IMR-90 (cell line): ENCODE results near the gene STAT4. TPM values are rescaled to one million over a fixed set of nuclear protein-coding genes. Genes with fewer than 3 reads are reported as not detected.

ENCODE experiments used
- ATAC-seq: fragments of 200-7000 bp; cut with Tn5 transposase; 2 replicates; pipeline ENCODE4 v1.9.1; 2020; ENCODE audit warnings: low read depth, mild to moderate bottlenecking, moderate library complexity
- BruUV-seq: library from RNA; stranded (reverse); fragments of 400-500 nt; replicated peaks from 2 replicates; lab custom pipeline; 2021; lab: Mats Ljungman, UMichigan
- CTCF ChIA-PET: fragments of 300-600 bp; formaldehyde crosslinking; extraction: SDS; loops from one replicate; lab custom pipeline; 2021; ENCODE audit warnings: antibody characterized with exemption; lab: Yijun Ruan, JAX
- POLR2A ChIA-PET: fragments of 300-600 bp; sonication (Branson Sonifier 250); formaldehyde crosslinking; loops from one replicate; lab custom pipeline; 2022; ENCODE audit warnings: antibody characterized with exemption; ENCODE audit not compliant: unreplicated experiment; lab: Charles Lee
- DNase-seq: peaks from one replicate; pipeline ENCODE4 v3.0.0; 2013
- H2AFZ ChIP-seq: replicated peaks from 2 replicates; pipeline ENCODE3; 2013; ENCODE audit warnings: low read length, mild to moderate bottlenecking; ENCODE audit not compliant: poor library complexity
- H2AK5ac ChIP-seq: 2 replicates; pipeline ENCODE4 v1.6.1; 2013; ENCODE audit warnings: low read depth, low read length, inconsistent platforms
- H2AK9ac ChIP-seq: replicated peaks from 2 replicates; pipeline ENCODE3; 2013; ENCODE audit warnings: mild to moderate bottlenecking, low read depth, low read length, moderate library complexity; ENCODE audit not compliant: poor library complexity
- H2BK120ac ChIP-seq: 2 replicates; pipeline ENCODE4 v1.6.1; 2013; ENCODE audit warnings: low read depth, low read length, inconsistent platforms
- H2BK15ac ChIP-seq: 3 replicates; pipeline ENCODE4 v1.6.1; 2013; ENCODE audit warnings: low read depth, low read length, inconsistent platforms
- H2BK20ac ChIP-seq: 2 replicates; pipeline ENCODE4 v1.6.1; 2013; ENCODE audit warnings: low read depth, mild to moderate bottlenecking, inconsistent platforms, low read length, moderate library complexity
- H2BK5ac ChIP-seq: 2 replicates; pipeline ENCODE4 v1.6.1; 2013; ENCODE audit warnings: mild to moderate bottlenecking, low read depth, low read length, inconsistent platforms; ENCODE audit not compliant: poor library complexity, severe bottlenecking
- H3K14ac ChIP-seq: replicated peaks from 2 replicates; pipeline ENCODE4 v1.6.1; 2013; ENCODE audit warnings: low read depth, low read length, inconsistent platforms
- H3K18ac ChIP-seq: 2 replicates; pipeline ENCODE4 v1.6.1; 2013; ENCODE audit warnings: low read depth, low read length, control low read depth
- H3K23ac ChIP-seq: 2 replicates; pipeline ENCODE4 v1.6.1; 2013; ENCODE audit warnings: low read depth, low read length, inconsistent platforms
- H3K27ac ChIP-seq: 2 replicates; pipeline ENCODE4 v1.5.1; 2013; ENCODE audit warnings: mild to moderate bottlenecking, control low read depth, low read length; ENCODE audit not compliant: insufficient read depth
- H3K27me3 ChIP-seq: 2 replicates; pipeline ENCODE4 v1.6.1; 2013; ENCODE audit warnings: low read length; ENCODE audit not compliant: control insufficient read depth, insufficient read depth
- H3K36me3 ChIP-seq: 2 replicates; pipeline ENCODE4 v1.6.1; 2013; ENCODE audit warnings: low read length, mixed read lengths; ENCODE audit not compliant: control insufficient read depth, insufficient read depth
- H3K4ac ChIP-seq: 2 replicates; pipeline ENCODE4 v1.6.1; 2013; ENCODE audit warnings: low read depth, low read length, inconsistent platforms
- H3K4me1 ChIP-seq: 2 replicates; pipeline ENCODE4 v1.6.1; 2013; ENCODE audit warnings: low read length, mixed read lengths; ENCODE audit not compliant: control insufficient read depth, insufficient read depth
- H3K4me2 ChIP-seq: 2 replicates; pipeline ENCODE4 v1.6.1; 2013; ENCODE audit warnings: low read depth, mild to moderate bottlenecking, control low read depth, low read length, moderate library complexity
- H3K4me3 ChIP-seq: 2 replicates; pipeline ENCODE4 v1.5.1; 2013; ENCODE audit warnings: low read depth, mild to moderate bottlenecking, control low read depth, low read length, moderate library complexity; ENCODE audit not compliant: insufficient read depth
- H3K56ac ChIP-seq: 2 replicates; pipeline ENCODE4 v1.6.1; 2013; ENCODE audit warnings: low read length, inconsistent platforms; ENCODE audit not compliant: insufficient read depth; ENCODE audit errors: extremely low read depth
- H3K79me1 ChIP-seq, 2 experiments: 2 replicates each; pipeline ENCODE4 v1.6.1; 2013; ENCODE audit warnings: low read length in 2 of 2, inconsistent platforms in 1 of 2, low read depth in 1 of 2
- H3K9ac ChIP-seq: 2 replicates; pipeline ENCODE4 v1.6.1; 2013; ENCODE audit warnings: low read depth, low read length, control low read depth
- H3K9me1 ChIP-seq: 2 replicates; pipeline ENCODE4 v1.6.1; 2013; ENCODE audit warnings: low read length, inconsistent platforms; ENCODE audit not compliant: insufficient read depth
- H3K9me3 ChIP-seq: 2 replicates; pipeline ENCODE4 v1.6.1; 2013; ENCODE audit warnings: low read length; ENCODE audit not compliant: control insufficient read depth, insufficient read depth
- H4K20me1 ChIP-seq: 2 replicates; pipeline ENCODE4 v1.6.1; 2013; ENCODE audit warnings: low read length, inconsistent platforms; ENCODE audit not compliant: insufficient read depth
- H4K5ac ChIP-seq: 2 replicates; pipeline ENCODE4 v1.6.1; 2013; ENCODE audit warnings: mild to moderate bottlenecking, low read depth, low read length, control low read depth
- H4K8ac ChIP-seq, 2 experiments: 2 replicates each; pipeline ENCODE4 v1.6.1; 2013; ENCODE audit warnings: low read depth in 2 of 2, low read length in 2 of 2, control low read depth in 1 of 2, inconsistent platforms in 1 of 2
- H4K91ac ChIP-seq: 2 replicates; pipeline ENCODE4 v1.6.1; 2013; ENCODE audit warnings: low read depth, low read length, inconsistent platforms; ENCODE audit not compliant: insufficient read depth
- BHLHE40 ChIP-seq: fragments of 150-350 bp; IDR thresholded peaks from 2 replicates; pipeline ENCODE4 v1.6.1; 2016; ENCODE audit warnings: mild to moderate bottlenecking, low read depth, low read length
- FOS ChIP-seq: fragments of 150-350 bp; IDR thresholded peaks from 2 replicates; pipeline ENCODE4 v1.6.1; 2016; ENCODE audit warnings: low read depth, low read length
- MAFK ChIP-seq: IDR thresholded peaks from 2 replicates; pipeline ENCODE4 v1.6.1; 2012; ENCODE audit warnings: low read depth, low read length, improper control_type of control experiment
- MXI1 ChIP-seq: IDR thresholded peaks from 2 replicates; pipeline ENCODE4 v1.6.1; 2012; ENCODE audit warnings: low read depth, mild to moderate bottlenecking, low read length, moderate library complexity, borderline replicate concordance
- RAD21 ChIP-seq: IDR thresholded peaks from 2 replicates; pipeline ENCODE4 v1.6.1; 2012; ENCODE audit warnings: low read length, improper control_type of control experiment
- RCOR1 ChIP-seq: IDR thresholded peaks from 2 replicates; pipeline ENCODE4 v1.6.1; 2012; ENCODE audit warnings: mild to moderate bottlenecking, low read length, improper control_type of control experiment; ENCODE audit not compliant: insufficient replicate concordance
- SMC3 ChIP-seq: fragments of 150-350 bp; IDR thresholded peaks from 2 replicates; pipeline ENCODE4 v1.6.1; 2016; ENCODE audit warnings: low read depth, mild to moderate bottlenecking, antibody characterized with exemption, low read length, moderate library complexity
- WGBS, 2 experiments: methylation state at CpG; one replicate each; pipeline versions ENCODE4 v1.1.5 to v1.1.7; 2013; ENCODE audit warnings: missing lambda C conversion rate in 2 of 2; ENCODE audit not compliant: insufficient read length in 1 of 2; ENCODE audit errors: extremely low coverage in 2 of 2; 5-methylcytosine and 5-hydroxymethylcytosine counted together
- dilution Hi-C: fragments of 300-500 bp; cut with HindIII; formaldehyde crosslinking; loops from one replicate; pipeline ENCODE4 v1.14.3; 2018; ENCODE audit warnings: low sequenced_read_pairs; ENCODE audit not compliant: unreplicated experiment
- in situ Hi-C: fragments of 300-500 bp; cut with MboI; formaldehyde crosslinking; loops from 3 replicates; pipeline ENCODE4 v1.14.3; 2019; ENCODE audit warnings: low sequenced_read_pairs, inconsistent platforms, mixed read lengths
- intact Hi-C: fragments of 100-400 bp; cut with micrococcal nuclease; formaldehyde crosslinking; loops from 2 replicates; pipeline ENCODE4 v1.10.0; 2022
- polyA plus RNA-seq, 3 experiments: library from polyadenylated mRNA; depleted of rRNA; stranded (reverse); fragments of >200 nt; gene quantifications; 2 replicates each; pipeline ENCODE4 v1.2.3, GENCODE V29; 2012; ENCODE audit warnings: low replicate concordance in 1 of 3
- total RNA-seq: library from RNA; depleted of rRNA; stranded (reverse); fragments of >200 nt; gene quantifications from 2 replicates; pipeline ENCODE4 v1.2.3, GENCODE V29; 2012
- TF ChIP-seq, protein P1 (sequence below): conservative IDR thresholded peaks from 2 replicates; pipeline ENCODE4 v1.5.1; 2012; ENCODE audit warnings: mild to moderate bottlenecking, low read depth, low read length, improper control_type of control experiment
- TF ChIP-seq, protein P2 (sequence below): fragments of 150-350 bp; IDR thresholded peaks from 2 replicates; pipeline ENCODE4 v1.6.1; 2017; ENCODE audit warnings: mild to moderate bottlenecking, antibody characterized with exemption, low read length, low read depth
- TF ChIP-seq, protein P3 (sequence below): fragments of 150-350 bp; IDR thresholded peaks from 2 replicates; pipeline ENCODE4 v1.6.1; 2016; ENCODE audit warnings: low read depth, mild to moderate bottlenecking, low read length, moderate library complexity, borderline replicate concordance

Gene STAT4
- total and polyA plus RNA-seq, 2 of the 4 experiments (the other 2 are of a cell fraction) = 0.36 to 0.48 TPM

DNA sequence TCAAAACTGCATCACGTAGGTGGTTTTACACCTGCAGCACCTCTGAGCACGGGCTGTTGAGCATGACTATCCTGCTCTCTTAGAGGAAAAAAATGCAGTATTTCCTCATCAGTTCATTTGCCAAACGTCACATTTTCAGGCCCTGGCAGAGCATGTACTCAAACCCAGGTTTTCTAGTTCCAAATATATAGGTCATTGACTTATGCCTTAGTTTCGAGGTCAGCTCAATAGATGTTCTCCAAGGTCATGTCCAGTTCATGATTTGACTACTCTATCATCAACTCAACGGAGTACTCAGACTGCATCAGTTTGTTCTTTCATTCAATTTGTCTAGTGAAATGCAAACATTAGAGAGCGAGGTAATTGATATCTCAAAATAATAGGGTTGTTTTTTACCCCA is 97.5 kb downstream of the STAT4 start:
- no peak for TF ChIP-seq BHLHE40
- TF ChIP-seq, protein P1, sequence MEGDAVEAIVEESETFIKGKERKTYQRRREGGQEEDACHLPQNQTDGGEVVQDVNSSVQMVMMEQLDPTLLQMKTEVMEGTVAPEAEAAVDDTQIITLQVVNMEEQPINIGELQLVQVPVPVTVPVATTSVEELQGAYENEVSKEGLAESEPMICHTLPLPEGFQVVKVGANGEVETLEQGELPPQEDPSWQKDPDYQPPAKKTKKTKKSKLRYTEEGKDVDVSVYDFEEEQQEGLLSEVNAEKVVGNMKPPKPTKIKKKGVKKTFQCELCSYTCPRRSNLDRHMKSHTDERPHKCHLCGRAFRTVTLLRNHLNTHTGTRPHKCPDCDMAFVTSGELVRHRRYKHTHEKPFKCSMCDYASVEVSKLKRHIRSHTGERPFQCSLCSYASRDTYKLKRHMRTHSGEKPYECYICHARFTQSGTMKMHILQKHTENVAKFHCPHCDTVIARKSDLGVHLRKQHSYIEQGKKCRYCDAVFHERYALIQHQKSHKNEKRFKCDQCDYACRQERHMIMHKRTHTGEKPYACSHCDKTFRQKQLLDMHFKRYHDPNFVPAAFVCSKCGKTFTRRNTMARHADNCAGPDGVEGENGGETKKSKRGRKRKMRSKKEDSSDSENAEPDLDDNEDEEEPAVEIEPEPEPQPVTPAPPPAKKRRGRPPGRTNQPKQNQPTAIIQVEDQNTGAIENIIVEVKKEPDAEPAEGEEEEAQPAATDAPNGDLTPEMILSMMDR = no peak
- TF ChIP-seq MAFK = no peak
- TF ChIP-seq, protein P2, sequence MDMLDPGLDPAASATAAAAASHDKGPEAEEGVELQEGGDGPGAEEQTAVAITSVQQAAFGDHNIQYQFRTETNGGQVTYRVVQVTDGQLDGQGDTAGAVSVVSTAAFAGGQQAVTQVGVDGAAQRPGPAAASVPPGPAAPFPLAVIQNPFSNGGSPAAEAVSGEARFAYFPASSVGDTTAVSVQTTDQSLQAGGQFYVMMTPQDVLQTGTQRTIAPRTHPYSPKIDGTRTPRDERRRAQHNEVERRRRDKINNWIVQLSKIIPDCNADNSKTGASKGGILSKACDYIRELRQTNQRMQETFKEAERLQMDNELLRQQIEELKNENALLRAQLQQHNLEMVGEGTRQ = no peak
- TF ChIP-seq, protein P3, sequence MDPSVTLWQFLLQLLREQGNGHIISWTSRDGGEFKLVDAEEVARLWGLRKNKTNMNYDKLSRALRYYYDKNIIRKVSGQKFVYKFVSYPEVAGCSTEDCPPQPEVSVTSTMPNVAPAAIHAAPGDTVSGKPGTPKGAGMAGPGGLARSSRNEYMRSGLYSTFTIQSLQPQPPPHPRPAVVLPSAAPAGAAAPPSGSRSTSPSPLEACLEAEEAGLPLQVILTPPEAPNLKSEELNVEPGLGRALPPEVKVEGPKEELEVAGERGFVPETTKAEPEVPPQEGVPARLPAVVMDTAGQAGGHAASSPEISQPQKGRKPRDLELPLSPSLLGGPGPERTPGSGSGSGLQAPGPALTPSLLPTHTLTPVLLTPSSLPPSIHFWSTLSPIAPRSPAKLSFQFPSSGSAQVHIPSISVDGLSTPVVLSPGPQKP = no peak
- no peak for TF ChIP-seq FOS
- TF ChIP-seq RAD21 = no peak
- no peak for TF ChIP-seq RCOR1
- no peak for TF ChIP-seq MXI1
- no peak for TF ChIP-seq SMC3
- ChIA-PET POLR2A (no interaction called here), CTCF (interaction anchor here (0.7 to 5.6 kb wide), 5 partner anchors 102 to 468 kb away, joined by 3 to 53 read pairs (median 5); no protein-coding TSS in a partner anchor)
- BruUV-seq = no TSS peak
- dilution Hi-C loops = no loop called here
- no peak overlapping the region for H2BK5ac ChIP-seq
- H2BK20ac ChIP-seq = no peak overlapping the region; the same call in 1 of the 2 replicates
- no peaks in the 10 kb centered on the region for H3K36me3 ChIP-seq
- H3K4me3 ChIP-seq = no peak overlapping the region
- no peak overlapping the region for H2BK120ac ChIP-seq
- H3K4me1 ChIP-seq = peaks cover 16% of the 10 kb centered on the region
- H3K79me1 ChIP-seq = no peaks in the 10 kb centered on the region; a peak in 1 of 4 replicates
- H3K56ac ChIP-seq = no peak overlapping the region
- in situ Hi-C loops = loop anchor here (5.0 to 10.0 kb wide), 2 partner anchors 99 to 442 kb away; partner anchors contain the start of gene STAT4
- no peak for ATAC-seq
- H3K9me3 ChIP-seq = no peaks in the 10 kb centered on the region
- WGBS, 2 experiments = 94% methylated on average over 2 of the region's 6 CpGs; no CpG with 5 or more reads in 1 of the 2 experiments
- H3K27ac ChIP-seq = no peak overlapping the region
- H4K8ac ChIP-seq = no peak overlapping the region
- no peak overlapping the region for H4K5ac ChIP-seq
- H3K23ac ChIP-seq = no peak overlapping the region
- H2AK9ac ChIP-seq = no peak overlapping the region
- no peak overlapping the region for H2AK5ac ChIP-seq
- intact Hi-C loops = loop anchor here (2.0 kb wide), 2 partner anchors 448 to 468 kb away; no protein-coding TSS in a partner anchor
- no peak overlapping the region for H3K18ac ChIP-seq
- no peaks in the 10 kb centered on the region; the same call in 1 of the 2 replicates for H4K20me1 ChIP-seq
- no peak overlapping the region for H3K4ac ChIP-seq
- H3K9ac ChIP-seq = no peak overlapping the region
- no peak overlapping the region for H3K14ac ChIP-seq
- H3K27me3 ChIP-seq = no peaks in the 10 kb centered on the region
- H2AFZ ChIP-seq = no peak overlapping the region
- H4K91ac ChIP-seq = no peak overlapping the region
- no peak overlapping the region for H2BK15ac ChIP-seq
- H3K9me1 ChIP-seq = peaks cover 11% of the 10 kb centered on the region
- no peak for DNase-seq
- H3K4me2 ChIP-seq = no peak overlapping the region
